H1 (cell line): ENCODE data around the gene MACROD1.

ENCODE experiments used
- CREB1 ChIP-seq: IDR thresholded peaks from 2 replicates; pipeline ENCODE4 v1.6.1; 2012; ENCODE audit warnings: inconsistent platforms
- EGR1 ChIP-seq: IDR thresholded peaks from 2 replicates; pipeline ENCODE4 v1.6.1; 2011; ENCODE audit warnings: low read depth, low read length, borderline replicate concordance
- JUND ChIP-seq: IDR thresholded peaks from 2 replicates; pipeline ENCODE4 v1.6.1; 2011; ENCODE audit warnings: mild to moderate bottlenecking, improper control_type of control experiment, low read length
- MAX ChIP-seq: IDR thresholded peaks from 2 replicates; pipeline ENCODE4 v1.6.1; 2012; ENCODE audit warnings: inconsistent platforms
- POLR2A ChIP-seq, 2 experiments: IDR thresholded peaks; 1 replicate in 1 of 2; 2 replicates in 1 of 2; pipeline ENCODE4 v1.6.1; 2011; ENCODE audit warnings: low read depth in 2 of 2, low read length in 2 of 2, mild to moderate bottlenecking in 2 of 2; ENCODE audit errors: control extremely low read depth in 1 of 2
- ZNF274 ChIP-seq: IDR thresholded peaks from 2 replicates; pipeline ENCODE4 v1.7.0; 2012; ENCODE audit warnings: low read length, borderline replicate concordance; ENCODE audit errors: extremely low read depth
- TF ChIP-seq, protein P1 (sequence below), 3 experiments: IDR thresholded peaks; 1 replicate in 2 of 3; 2 replicates in 1 of 3; pipeline versions ENCODE4 v1.5.1 to v1.6.1; 2011; ENCODE audit warnings: low read length in 3 of 3, mild to moderate bottlenecking in 3 of 3, inconsistent platforms in 2 of 3, low read depth in 1 of 3, moderate library complexity in 1 of 3; ENCODE audit not compliant: insufficient read depth in 1 of 3; ENCODE audit errors: control extremely low read depth in 1 of 3

DNA sequence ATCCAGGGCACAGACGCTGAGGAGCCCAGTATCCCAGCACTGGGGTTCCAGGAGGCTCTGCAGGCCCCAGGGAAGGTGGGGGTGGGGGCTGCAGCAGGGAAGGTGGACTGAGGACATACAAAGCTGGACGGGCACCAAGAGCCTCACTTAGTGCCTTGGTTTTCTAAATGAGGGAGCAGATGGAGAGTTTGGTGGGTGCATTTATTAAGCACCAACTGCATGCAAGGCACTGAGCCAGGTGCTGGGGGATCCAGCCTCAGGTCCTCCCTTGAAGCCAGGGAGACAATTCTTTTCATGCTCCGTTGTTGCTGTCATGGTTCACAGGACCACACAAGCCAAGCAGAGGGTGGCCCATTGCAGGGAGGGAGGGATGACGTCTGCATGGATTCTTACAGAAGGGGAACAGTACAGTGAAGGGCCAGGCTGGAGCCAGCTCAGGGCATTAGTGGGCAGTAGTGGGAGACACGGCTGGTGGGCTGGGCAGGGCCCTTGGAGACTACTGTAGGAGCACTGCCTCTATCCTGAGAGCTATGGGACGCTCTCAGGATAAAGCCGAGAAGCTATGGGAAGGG is 65.0 kb downstream of the MACROD1 start:
- TF ChIP-seq POLR2A (IDR thresholded peaks at IDR 0.05; ENCODE audit: control extremely low read depth in 1 of 2, low read depth in 2 of 2, low read length in 2 of 2) = no peak
- TF ChIP-seq ZNF274 = no peak
- TF ChIP-seq, protein P1, sequence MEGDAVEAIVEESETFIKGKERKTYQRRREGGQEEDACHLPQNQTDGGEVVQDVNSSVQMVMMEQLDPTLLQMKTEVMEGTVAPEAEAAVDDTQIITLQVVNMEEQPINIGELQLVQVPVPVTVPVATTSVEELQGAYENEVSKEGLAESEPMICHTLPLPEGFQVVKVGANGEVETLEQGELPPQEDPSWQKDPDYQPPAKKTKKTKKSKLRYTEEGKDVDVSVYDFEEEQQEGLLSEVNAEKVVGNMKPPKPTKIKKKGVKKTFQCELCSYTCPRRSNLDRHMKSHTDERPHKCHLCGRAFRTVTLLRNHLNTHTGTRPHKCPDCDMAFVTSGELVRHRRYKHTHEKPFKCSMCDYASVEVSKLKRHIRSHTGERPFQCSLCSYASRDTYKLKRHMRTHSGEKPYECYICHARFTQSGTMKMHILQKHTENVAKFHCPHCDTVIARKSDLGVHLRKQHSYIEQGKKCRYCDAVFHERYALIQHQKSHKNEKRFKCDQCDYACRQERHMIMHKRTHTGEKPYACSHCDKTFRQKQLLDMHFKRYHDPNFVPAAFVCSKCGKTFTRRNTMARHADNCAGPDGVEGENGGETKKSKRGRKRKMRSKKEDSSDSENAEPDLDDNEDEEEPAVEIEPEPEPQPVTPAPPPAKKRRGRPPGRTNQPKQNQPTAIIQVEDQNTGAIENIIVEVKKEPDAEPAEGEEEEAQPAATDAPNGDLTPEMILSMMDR (IDR thresholded peaks at IDR 0.05; ENCODE audit: control extremely low read depth in 1 of 3, insufficient read depth in 1 of 3, low read depth in 1 of 3, low read length in 3 of 3) = no peak
- no peak for TF ChIP-seq CREB1
- no peak for TF ChIP-seq JUND
- TF ChIP-seq MAX = no peak
- no peak for TF ChIP-seq EGR1
